Measurements from ENCODE around the gene SLC28A3. TPM values are rescaled to one million over a fixed set of nuclear protein-coding genes. Genes with fewer than 3 reads are reported as not detected.
A peak's percentile ranks its signal among the peaks of the same experiment; 100 is the strongest.

Gene SLC28A3
- total RNA-seq, 1 donor, result 0.10 TPM

DNA sequence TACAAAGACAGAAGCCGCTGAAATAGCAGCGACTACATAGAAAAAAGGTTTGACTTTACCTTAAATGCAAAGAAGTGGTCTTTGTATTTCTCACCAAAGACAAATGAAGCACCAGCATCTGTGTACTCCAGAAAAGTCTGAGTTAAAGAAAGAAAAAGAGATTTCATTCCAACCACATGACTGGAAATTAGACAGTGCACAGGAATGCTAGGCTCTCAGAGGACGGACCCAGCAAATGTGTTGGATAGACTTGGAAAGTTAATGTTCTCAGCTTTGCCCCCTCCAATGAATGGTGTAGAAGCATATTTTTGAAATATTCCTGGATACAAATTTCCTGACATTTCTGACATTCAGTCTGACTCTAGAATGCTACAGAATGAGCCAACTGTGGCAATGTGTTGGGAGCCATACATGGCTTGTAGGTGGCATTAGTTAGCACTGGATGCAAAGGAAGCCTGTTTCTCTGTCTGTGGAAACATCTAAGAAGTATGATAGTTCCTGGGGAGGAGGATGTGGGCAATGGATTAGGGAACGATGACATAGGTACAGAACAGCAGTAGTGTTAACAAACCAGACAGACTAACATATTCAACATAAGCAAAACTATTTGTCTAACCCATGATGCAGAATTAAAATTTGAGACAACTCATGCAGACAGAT, 43.3 kb downstream of the SLC28A3 start:
- Histone ChIP-seq H3K4me1 (ENCODE audit: insufficient read depth, low read length) (peaks cover 42% of the 10 kb centered on the region), H3K4me3 (ENCODE audit: low read length) (no peak overlapping the region), H3K27me3 (ENCODE audit: insufficient read depth, low read length) (no peaks in the 10 kb centered on the region), H3K9me3 (ENCODE audit: low read depth, low read length) (no peaks in the 10 kb centered on the region)

DNA sequence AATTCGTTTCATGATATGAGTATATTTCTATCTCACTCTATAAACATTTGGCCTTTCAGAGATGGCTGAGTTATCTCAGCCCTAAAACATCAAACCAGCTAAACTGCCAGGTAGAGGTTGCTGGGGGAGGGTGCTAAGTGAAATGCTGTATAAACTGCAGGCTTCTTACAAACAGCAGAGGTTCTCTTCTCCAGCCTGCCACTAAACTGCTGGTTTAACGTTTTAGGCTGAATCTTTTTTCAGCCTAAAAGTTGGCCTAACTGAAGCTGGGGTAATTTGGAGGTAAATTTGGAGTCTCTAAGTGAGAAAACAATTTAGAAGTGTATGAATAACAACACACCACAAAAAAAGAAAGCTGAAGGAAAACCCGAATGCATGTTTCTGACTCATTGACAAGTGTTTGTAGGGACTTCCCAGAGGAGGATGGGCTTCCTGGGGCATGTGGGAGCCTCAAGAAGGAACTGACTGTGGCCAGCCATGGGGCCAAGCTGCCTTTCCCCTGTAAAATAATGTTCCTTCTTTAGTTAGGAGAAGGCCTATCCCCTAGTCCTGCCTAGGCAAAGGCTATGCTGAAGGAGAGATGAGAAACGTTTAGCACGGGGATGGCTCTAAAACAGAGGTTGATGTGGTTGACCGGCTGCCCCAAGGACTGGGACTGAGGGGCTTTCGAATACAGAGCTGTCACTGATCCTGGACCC, 44.3 kb downstream of the SLC28A3 start:
- Histone ChIP-seq H3K4me1 (ENCODE audit: insufficient read depth, low read length) (peaks cover 35% of the 10 kb centered on the region), H3K27me3 (ENCODE audit: insufficient read depth, low read length) (no peaks in the 10 kb centered on the region), H3K4me3 (ENCODE audit: low read length) (no peak overlapping the region), H3K9me3 (ENCODE audit: low read depth, low read length) (no peaks in the 10 kb centered on the region)

GRCh38 chr9:84294241-84294950, 46.2 kb downstream of the SLC28A3 start:
- no peaks in the 10 kb centered on the region for H3K9me3 ChIP-seq (ENCODE audit: low read depth, low read length)
- no peak overlapping the region for H3K4me3 ChIP-seq (ENCODE audit: low read length)
- H3K27me3 ChIP-seq (ENCODE audit: insufficient read depth, low read length), result no peaks in the 10 kb centered on the region
- peaks cover 34% of the 10 kb centered on the region for H3K4me1 ChIP-seq (ENCODE audit: insufficient read depth, low read length)

DNA sequence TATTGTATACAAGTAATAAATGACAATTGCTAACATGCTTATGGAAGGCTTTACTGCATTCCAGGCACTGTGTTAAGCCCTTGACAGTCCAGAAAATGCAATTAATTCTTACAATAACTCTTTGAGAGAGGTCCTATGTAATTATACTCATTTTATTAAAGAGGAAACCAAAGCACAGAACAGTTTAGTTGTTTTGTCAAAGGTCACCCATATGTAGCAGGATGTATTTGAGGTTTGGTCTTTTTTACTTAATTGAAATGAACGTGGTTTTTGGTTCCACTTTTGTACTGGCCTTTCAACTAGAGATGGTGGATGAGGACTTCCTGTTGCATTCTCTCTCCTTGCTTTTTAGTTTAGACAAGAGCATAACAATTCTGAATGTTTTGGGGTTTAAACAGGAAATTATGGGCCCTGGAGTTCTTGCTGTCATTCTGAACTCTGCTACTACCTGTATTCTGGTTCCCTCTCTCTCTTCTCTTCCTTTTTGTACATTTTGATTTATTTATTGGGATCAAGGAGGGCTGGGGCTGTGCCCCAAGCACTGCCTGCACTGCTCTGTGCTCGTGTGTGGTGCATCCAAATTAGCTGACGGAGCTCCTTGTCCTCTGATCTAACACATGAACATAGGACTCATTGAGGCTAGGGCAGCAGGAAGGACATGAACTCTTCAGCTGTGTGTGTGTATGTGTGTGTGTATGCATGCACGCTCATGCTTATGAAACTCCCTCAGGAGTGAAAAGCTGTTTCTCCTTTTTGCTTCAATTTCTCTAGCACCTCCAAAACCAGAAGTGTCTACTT, 47.4 kb downstream of the SLC28A3 start:
- Histone ChIP-seq H3K27me3 (ENCODE audit: insufficient read depth, low read length) (no peaks in the 10 kb centered on the region), H3K4me1 (ENCODE audit: insufficient read depth, low read length) (peaks cover 34% of the 10 kb centered on the region), H3K9me3 (ENCODE audit: low read depth, low read length) (no peaks in the 10 kb centered on the region), H3K4me3 (ENCODE audit: low read length) (no peak overlapping the region)

DNA sequence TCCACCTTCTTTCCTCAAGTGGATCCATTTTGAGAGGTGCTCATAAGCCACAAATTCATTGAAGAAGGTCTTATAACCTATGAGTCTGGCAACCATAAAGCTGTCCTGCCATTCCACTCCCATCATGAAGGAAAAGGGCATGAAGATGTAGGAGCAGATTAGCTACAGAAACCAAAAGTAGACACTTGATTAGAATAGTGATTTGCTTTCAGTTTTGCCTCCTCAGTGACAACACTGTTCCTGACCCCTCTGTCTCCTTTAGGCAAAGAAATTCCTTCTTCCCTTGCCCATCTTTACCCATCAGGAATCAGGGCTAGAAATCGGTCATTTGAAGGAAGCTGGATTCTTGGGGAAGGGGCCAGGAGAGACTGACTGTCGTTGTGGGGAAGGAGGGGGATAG, 55.2 kb downstream of the SLC28A3 start:
- no peaks in the 10 kb centered on the region for H3K27me3 ChIP-seq (ENCODE audit: insufficient read depth, low read length)
- no peaks in the 10 kb centered on the region for H3K9me3 ChIP-seq (ENCODE audit: low read depth, low read length)
- H3K4me1 ChIP-seq (ENCODE audit: insufficient read depth, low read length), result peaks cover 4% of the 10 kb centered on the region
- H3K4me3 ChIP-seq (ENCODE audit: low read length), result no peak overlapping the region

DNA sequence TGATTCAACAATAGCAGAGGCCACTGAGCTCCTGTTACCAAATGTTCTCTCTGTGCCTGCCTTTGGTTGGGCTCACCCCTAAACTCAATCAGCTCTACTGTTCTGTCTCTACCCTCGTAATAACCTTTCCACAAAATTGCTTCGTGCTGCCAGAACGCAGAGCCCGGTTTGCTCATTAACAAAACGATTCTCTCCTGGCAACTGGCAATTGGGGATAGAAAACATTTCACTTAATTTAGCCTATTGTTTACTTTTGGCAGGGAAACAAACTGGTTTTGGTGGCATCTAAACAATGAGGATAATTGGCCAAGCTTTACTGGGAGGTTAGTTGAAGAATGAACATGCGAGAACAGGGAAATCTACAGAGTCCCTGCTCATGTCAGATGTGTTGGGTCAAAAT, 56.6 kb downstream of the SLC28A3 start:
- H3K27me3 ChIP-seq (ENCODE audit: insufficient read depth, low read length), result no peaks in the 10 kb centered on the region
- H3K4me1 ChIP-seq (ENCODE audit: insufficient read depth, low read length), result peaks cover 4% of the 10 kb centered on the region
- no peak overlapping the region for H3K4me3 ChIP-seq (ENCODE audit: low read length)
- no peaks in the 10 kb centered on the region for H3K9me3 ChIP-seq (ENCODE audit: low read depth, low read length)

DNA sequence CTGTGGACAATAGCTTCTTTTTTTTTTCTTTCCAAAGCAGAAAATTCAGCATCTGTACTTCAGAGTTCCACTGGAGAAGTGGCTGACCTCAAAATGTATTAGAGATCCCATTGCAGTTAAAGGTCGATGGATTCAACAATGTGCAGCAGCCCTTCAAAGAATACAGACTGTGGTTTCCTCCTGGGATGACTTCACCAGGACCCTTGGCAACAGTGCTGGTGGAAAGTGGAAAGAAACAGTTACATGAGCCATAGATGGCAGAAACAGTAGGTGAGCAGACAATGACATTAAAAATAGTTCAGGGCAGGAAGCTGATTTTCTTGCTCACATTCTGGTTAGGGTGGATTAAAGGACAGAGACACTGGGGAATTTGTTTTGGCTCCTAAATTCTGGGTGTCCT, 62.4 kb downstream of the SLC28A3 start:
- H3K27me3 ChIP-seq (ENCODE audit: insufficient read depth, low read length), result peaks cover 3% of the 10 kb centered on the region
- H3K4me3 ChIP-seq (ENCODE audit: low read length), result no peak overlapping the region
- H3K9me3 ChIP-seq (ENCODE audit: low read depth, low read length), result no peaks in the 10 kb centered on the region
- no peaks in the 10 kb centered on the region for H3K4me1 ChIP-seq (ENCODE audit: insufficient read depth, low read length)

- Histone ChIP-seq H3K9me3 (ENCODE audit: low read depth, low read length) (no peaks in the 10 kb centered on the region), H3K27me3 (ENCODE audit: insufficient read depth, low read length) (peaks cover 3% of the 10 kb centered on the region), H3K4me1 (ENCODE audit: insufficient read depth, low read length) (no peaks in the 10 kb centered on the region), H3K4me3 (ENCODE audit: low read length) (no peak overlapping the region)
Observed at GRCh38 chr9:84277646-84278045, 62.9 kb downstream of the SLC28A3 start.

- H3K9me3 ChIP-seq (ENCODE audit: low read depth, low read length), result no peaks in the 10 kb centered on the region
- H3K4me1 ChIP-seq (ENCODE audit: insufficient read depth, low read length), result peaks cover 4% of the 10 kb centered on the region
- peaks cover 10% of the 10 kb centered on the region for H3K27me3 ChIP-seq (ENCODE audit: insufficient read depth, low read length)
- no peak overlapping the region for H3K4me3 ChIP-seq (ENCODE audit: low read length)
Observed at GRCh38 chr9:84276741-84277140, 63.8 kb downstream of the SLC28A3 start.

GRCh38 chr9:84271921-84272556, 68.5 kb downstream of the SLC28A3 start:
- Histone ChIP-seq H3K27me3 (ENCODE audit: insufficient read depth, low read length) (peaks cover 13% of the 10 kb centered on the region), H3K9me3 (ENCODE audit: low read depth, low read length) (no peaks in the 10 kb centered on the region), H3K4me3 (ENCODE audit: low read length) (no peak overlapping the region), H3K4me1 (ENCODE audit: insufficient read depth, low read length) (peaks cover 12% of the 10 kb centered on the region)

DNA sequence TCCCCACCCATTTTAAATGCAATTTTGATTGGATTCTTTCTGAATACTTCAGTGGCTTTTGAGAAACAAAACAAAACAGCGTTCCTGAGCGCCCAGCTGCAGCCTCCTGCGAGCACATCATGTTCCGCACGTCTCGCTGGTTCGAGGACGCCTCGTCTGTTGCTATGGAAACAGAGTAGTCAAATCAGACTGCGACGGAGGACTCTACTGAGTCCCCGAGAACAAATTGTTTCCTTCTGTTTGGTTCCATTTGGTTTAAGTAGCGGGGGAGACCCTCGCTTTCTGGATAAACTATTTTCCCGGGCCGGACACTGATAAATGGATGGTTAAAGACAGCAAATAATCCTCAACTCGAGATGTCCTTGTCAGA, 69.0 kb downstream of the SLC28A3 start:
- Histone ChIP-seq H3K9me3 (ENCODE audit: low read depth, low read length) (no peaks in the 10 kb centered on the region), H3K4me1 (ENCODE audit: insufficient read depth, low read length) (peaks cover 12% of the 10 kb centered on the region), H3K4me3 (ENCODE audit: low read length) (peak overlapping the region; percentile 13), H3K27me3 (ENCODE audit: insufficient read depth, low read length) (peaks cover 13% of the 10 kb centered on the region)

DNA sequence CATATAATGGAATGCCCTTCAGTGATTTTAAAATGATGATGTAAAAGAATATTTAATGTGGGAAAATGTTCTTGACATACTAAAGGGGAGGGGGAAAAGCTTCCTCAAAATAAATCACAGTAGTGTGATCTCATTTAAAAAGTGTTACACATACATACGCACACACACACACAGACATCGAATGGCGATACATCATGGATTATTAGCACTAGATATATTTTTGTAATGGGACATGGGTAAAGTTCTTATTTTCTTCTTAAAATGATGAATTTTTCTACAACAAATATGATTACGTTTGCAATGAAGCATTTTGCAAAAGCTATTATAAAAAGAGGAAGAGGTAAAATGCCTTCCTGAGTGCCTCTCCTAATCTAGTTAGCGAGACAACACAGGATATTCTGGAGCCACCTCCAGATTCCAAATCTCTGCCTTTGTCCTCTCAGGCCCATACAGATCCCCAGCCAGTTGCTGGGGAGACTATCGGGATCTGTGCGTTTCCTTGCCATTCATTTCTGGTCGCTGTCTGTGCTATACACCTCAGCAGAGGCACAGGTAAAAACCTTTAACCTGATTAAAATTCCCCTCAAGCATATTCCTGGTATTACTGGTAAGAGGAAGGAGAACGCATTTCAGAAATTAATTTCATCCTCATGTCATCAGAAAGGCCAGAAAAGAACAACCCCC, 69.6 kb downstream of the SLC28A3 start:
- Histone ChIP-seq H3K9me3 (ENCODE audit: low read depth, low read length) (no peaks in the 10 kb centered on the region), H3K4me3 (ENCODE audit: low read length) (no peak overlapping the region), H3K27me3 (ENCODE audit: insufficient read depth, low read length) (peaks cover 13% of the 10 kb centered on the region), H3K4me1 (ENCODE audit: insufficient read depth, low read length) (peaks cover 15% of the 10 kb centered on the region)

GRCh38 chr9:84266087-84266561, 74.4 kb downstream of the SLC28A3 start:
- Histone ChIP-seq H3K9me3 (ENCODE audit: low read depth, low read length) (no peaks in the 10 kb centered on the region), H3K4me3 (ENCODE audit: low read length) (no peak overlapping the region), H3K27me3 (ENCODE audit: insufficient read depth, low read length) (peaks cover 4% of the 10 kb centered on the region), H3K4me1 (ENCODE audit: insufficient read depth, low read length) (peaks cover 7% of the 10 kb centered on the region)

Data from mononuclear cell (primary cell).